GM21723 (cell line): ENCODE measurements around the gene ADAMTSL2.

Experiments
- ATAC-seq: cut with Tn5 transposase; IDR thresholded peaks from one replicate; pipeline ENCODE4 v1.9.1; 2021; ENCODE audit warnings: mild to moderate bottlenecking, moderate library complexity; ENCODE audit not compliant: unreplicated experiment

Gene ADAMTSL2

GRCh38 chr9:133584559-133585476 lies 50.3 kb downstream of the ADAMTSL2 start:
- no peak for ATAC-seq

GRCh38 chr9:133585481-133586351 lies 51.2 kb downstream of the ADAMTSL2 start:
- ATAC-seq: no peak

GRCh38 chr9:133587051-133587450 lies 52.5 kb downstream of the ADAMTSL2 start:
- ATAC-seq: no peak

- ATAC-seq: no peak
Measured at GRCh38 chr9:133587466-133587865, 53.0 kb downstream of the ADAMTSL2 start.

DNA sequence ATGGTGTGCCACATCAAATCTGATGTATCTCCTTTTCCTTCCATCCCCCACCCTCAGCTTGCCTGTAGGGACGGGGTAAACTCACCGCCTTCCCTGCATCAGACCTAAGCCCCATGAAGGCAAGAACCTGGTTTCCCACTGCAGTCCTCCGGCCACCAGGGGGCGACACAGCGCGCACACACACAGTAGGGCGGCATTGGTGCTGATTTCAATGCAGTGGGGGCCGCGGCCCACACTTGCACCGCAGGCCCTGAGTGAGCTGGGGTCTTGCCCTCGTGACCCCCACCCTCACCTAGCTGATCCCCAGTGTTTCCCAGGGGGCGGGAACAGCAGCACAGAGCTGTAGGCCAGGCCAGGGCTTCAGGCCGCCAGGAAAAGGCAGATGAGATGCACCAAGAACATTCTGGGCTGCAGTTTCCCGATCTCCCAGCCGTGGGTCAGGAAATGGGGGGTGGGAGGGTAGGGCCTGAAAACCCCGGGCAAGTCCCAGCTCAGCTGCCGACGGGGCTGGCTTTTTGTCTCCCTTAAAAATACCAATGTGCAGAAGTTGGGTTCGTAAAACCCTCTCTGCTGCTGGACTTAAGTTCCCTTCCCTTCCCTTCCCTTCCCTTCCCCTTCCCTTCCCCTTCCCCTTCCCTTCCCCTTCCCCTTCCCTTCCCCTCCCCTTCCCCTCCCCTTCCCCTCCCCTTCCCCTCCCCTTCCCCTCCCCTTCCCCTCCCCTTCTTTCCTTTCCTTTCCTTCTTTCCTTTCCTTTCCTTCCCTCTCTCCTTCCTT lies 55.1 kb downstream of the ADAMTSL2 start:
- ATAC-seq: no peak

- ATAC-seq: no peak
Measured at GRCh38 chr9:133590231-133590855, 55.8 kb downstream of the ADAMTSL2 start.

- ATAC-seq: no peak
Measured at GRCh38 chr9:133591116-133591910, 56.8 kb downstream of the ADAMTSL2 start.

GRCh38 chr9:133591985-133592384 lies 57.5 kb downstream of the ADAMTSL2 start:
- ATAC-seq: no peak

DNA sequence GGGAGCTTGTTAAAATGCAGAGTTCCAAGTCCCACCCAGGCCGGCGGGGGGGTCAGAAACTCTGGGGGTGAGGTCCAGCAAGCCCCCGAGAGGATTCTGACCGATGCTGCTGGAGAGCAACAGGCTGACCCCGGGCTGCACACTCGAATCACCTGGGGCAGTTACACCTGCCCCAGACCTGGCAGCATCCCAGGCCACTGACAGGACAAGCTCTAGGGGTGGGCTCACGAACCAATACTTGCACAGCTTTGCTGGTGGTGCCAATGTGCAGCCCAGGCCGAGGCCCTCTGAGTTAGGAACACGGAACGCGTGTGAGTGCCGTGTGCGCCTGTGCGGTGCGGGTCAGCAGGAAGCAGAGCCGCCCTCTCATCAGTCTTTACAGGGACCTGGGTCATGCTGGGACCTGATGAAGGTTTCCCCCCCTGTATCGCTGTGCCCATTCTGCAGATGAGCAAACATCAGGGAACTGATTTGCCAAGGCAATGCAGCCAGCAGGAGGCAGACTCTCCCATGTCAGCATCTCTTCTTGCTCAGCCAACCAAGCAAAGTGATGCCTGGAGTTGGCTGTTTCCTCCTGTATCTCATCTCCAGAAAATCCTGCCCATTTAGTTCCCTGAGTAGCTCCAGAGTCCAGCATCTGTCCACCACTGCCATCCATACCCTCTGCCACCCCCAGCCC lies 58.4 kb downstream of the ADAMTSL2 start:
- ATAC-seq: no peak

DNA sequence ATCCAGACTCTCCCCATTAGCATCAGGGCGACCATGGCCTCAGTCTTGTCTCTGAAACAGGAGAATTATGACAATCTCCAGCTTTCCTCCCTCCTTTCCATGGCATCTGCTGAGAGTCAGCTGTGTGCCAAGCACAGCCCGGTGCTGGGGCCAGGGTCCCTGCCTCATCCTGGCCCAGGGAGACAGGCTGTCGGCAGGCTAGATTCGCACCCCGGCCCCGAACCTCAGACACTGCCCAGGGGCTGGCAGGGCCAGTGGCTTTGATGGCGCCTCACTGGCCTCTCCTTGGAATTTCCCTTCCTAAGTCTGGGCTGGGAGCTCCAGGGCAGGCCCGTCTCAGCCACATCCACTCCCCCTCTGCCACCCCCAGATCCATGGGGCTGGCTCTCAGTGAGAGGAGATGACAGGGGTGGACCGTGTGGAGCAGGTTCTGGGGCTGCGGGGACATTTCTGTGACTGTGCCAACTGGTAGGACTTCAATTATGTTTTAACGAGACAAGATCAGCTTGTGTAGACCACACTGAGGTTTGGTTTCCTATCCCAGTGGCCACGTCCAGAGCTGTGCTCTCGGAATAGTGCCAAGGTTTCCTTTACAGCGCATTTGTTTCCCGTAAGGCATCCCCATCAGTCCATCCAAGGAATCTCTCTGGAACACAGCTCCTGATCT lies 59.2 kb downstream of the ADAMTSL2 start:
- no peak for ATAC-seq

- ATAC-seq: no peak
Measured at GRCh38 chr9:133594310-133594709, 59.8 kb downstream of the ADAMTSL2 start.

- no peak for ATAC-seq
Measured at GRCh38 chr9:133595910-133596309, 61.4 kb downstream of the ADAMTSL2 start.

DNA sequence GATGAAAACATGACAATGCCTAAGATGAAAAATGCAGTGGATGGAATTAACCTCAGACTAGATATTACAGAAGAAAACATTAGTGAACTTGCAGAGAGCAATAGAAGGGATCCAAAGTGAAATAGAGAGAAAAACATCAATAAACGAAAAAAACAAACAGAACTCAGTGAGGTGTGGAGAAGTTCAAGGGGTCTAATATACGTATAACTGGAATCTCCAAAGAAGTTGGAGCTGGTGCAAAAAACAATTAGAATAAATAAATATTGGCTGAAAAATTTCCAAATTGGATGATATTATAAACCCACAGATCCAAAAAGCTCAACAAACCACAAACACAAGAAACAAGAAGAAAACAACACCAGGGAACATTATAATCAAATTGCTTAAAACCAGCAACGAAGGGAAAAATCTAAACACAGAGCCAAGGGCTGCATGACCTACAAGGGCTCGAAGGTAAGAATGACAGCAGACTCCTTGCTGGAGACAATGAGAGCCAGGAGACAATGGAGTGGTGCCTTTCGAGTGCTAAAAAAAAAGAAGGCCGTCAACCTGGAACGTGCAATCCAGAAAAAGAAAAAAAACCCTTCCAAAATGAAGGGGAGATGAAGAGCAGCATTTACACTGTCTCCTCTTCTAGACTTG lies 62.9 kb downstream of the ADAMTSL2 start:
- ATAC-seq: no peak

- no peak for ATAC-seq
Measured at GRCh38 chr9:133598978-133599377, 64.5 kb downstream of the ADAMTSL2 start.

DNA sequence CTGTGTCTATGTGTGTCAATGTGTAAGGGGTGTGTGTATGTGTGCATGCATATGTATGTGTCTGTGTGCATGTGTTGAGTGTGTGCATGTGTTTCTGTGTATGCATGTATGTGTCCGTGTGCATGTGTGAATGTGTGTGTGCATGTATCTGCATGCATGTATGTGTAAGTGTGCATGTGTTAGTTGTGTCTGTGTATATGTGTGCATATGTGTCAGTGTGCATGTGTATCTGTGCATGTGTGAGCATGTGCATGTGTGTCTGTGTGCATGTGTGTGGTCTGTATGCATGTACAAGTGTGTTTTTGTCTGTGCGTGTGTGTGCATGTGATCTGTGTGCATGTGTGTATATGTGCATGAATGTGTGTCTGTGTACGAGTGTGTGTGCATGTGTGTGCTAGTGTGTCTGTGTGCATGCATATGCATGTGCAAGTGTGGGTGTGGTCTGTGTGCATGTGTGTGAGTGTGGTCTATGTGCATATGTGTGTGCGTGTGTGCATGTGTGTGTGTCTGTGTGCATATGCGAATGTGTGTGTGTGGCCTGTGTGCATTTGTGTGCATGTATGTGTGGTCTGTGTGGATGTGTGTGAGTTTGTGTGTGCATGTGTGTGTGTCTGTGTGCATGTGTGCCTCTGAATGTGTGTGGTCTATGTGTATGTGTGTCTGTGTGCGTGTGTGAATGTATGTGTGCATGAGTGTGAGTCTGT lies 65.1 kb downstream of the ADAMTSL2 start:
- ATAC-seq: no peak

DNA sequence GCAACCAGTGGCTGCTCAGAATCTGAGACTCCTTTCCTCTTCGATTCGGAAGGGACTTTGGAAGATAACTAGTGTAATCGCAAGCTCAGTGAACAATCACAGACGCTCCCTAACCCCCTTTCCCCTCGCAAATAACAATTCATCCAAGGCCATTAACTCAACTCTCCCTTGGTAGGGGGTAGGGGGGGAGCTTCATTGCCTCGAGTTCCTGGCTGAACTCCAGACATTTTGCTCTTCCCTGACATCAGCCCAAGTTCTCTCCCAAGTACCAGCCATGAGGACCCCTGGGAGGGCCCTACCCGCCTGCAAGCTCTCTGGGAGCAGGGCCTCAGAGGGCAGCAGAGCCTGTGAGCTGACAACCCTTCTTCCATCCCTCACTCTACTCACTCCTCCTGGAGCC lies 66.2 kb downstream of the ADAMTSL2 start:
- ATAC-seq: no peak

DNA sequence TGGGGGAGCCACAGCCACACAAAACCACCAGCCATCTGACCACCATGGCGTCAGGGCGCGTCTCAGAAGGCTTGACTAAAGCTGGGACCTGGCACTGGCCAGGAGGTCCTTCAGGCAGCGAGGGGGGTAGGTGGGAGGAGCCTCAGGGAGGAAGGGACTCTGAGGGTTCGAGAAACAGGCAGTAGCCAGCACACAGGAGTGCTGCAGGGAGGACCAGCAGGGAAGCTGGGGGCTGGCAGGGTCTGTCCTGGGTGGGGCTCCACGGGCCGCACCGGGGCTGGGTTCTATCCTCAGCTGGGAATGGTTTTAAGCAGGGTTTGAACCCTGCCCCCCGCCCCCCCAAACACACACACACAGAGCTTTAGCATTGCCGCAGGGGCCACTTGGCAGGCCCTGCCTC lies 67.2 kb downstream of the ADAMTSL2 start:
- ATAC-seq: no peak

DNA sequence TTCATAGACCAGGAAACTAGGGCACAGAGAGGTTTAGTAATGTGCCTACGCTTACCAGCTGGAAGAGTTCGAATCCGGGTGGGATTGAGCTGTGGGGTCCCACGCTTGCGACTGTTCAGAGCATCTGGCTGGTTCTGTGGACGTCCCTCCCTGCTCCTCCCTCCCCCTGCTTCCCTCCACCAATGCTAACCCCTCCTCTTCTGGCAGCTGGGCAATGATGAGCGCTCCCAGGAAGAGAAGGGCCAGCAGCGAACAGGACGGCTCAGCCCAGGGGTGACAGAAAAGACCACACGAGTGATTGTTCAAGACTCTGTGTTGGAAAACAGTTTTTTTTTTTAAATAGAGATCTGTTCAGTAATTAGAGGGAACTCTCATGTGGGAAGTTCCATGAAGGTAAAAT lies 67.8 kb downstream of the ADAMTSL2 start:
- no peak for ATAC-seq
